Panc1 (cell line): ENCODE measurements around the gene MPP3. TPM values are rescaled to one million over a fixed set of nuclear protein-coding genes. Genes with fewer than 3 reads are reported as not detected.

Source experiments
- ATAC-seq: fragments of 200-7000 bp; cut with Tn5 transposase; 2 replicates; pipeline ENCODE4 v1.9.1; 2020; ENCODE audit warnings: mild to moderate bottlenecking, moderate library complexity
- BruUV-seq: library from RNA; stranded (reverse); fragments of 400-500 nt; replicated peaks from 2 replicates; lab custom pipeline; 2021; lab: Mats Ljungman, UMichigan
- CTCF ChIA-PET: fragments of 300-600 bp; sonication (Branson Sonifier 250); formaldehyde crosslinking; loops from one replicate; lab custom pipeline; 2022; ENCODE audit warnings: antibody characterized with exemption; lab: Charles Lee
- POLR2A ChIA-PET: fragments of 300-600 bp; sonication (Branson Sonifier 250); formaldehyde crosslinking; loops from one replicate; lab custom pipeline; 2022; ENCODE audit warnings: antibody characterized with exemption; lab: Charles Lee
- DNase-seq: peaks from one replicate; pipeline ENCODE4 v3.0.0-alpha.2; 2010; ENCODE audit warnings: low read depth, low spot score
- H3K27ac ChIP-seq: 2 replicates; pipeline ENCODE4 v1.5.1; 2011; ENCODE audit warnings: mild to moderate bottlenecking, low read length, inconsistent platforms
- H3K27me3 ChIP-seq: fragments of 200-500 bp; sonication (Bioruptor generic); 2 replicates; pipeline ENCODE4 v1.6.0; 2014; ENCODE audit warnings: low read length, inconsistent platforms; ENCODE audit not compliant: control insufficient read depth, insufficient read depth
- H3K36me3 ChIP-seq: fragments of 200-500 bp; sonication (Bioruptor generic); 2 replicates; pipeline ENCODE4 v1.5.1; 2014; ENCODE audit warnings: inconsistent platforms, mild to moderate bottlenecking, low read length, moderate library complexity; ENCODE audit not compliant: control insufficient read depth, insufficient read depth
- H3K4me1 ChIP-seq: 2 replicates; pipeline ENCODE4 v1.5.1; 2011; ENCODE audit warnings: inconsistent platforms, mild to moderate bottlenecking, low read length, moderate library complexity; ENCODE audit not compliant: control insufficient read depth, insufficient read depth
- H3K4me3 ChIP-seq, 2 experiments: 2 replicates each; pipeline ENCODE4 v1.5.1; 2011 to 2012; ENCODE audit warnings: low read depth in 2 of 2, low read length in 2 of 2, mild to moderate bottlenecking in 2 of 2, inconsistent platforms in 1 of 2, moderate library complexity in 1 of 2
- H3K9me3 ChIP-seq: fragments of 200-500 bp; sonication (Bioruptor generic); 2 replicates; pipeline ENCODE4 v1.5.1; 2014; ENCODE audit warnings: low read depth, mild to moderate bottlenecking, inconsistent platforms, low read length, moderate library complexity; ENCODE audit not compliant: control insufficient read depth, insufficient read depth
- CTCF ChIP-seq: fragments of 450-650 bp; IDR thresholded peaks from 2 replicates; pipeline ENCODE4 v1.5.1; 2017; ENCODE audit warnings: mild to moderate bottlenecking
- POLR2AphosphoS5 ChIP-seq: IDR thresholded peaks from 2 replicates; pipeline ENCODE4 v1.6.1; 2012; ENCODE audit warnings: mild to moderate bottlenecking, low read depth, low read length, moderate library complexity
- REST ChIP-seq, 2 experiments: IDR thresholded peaks; 2 replicates each; pipeline ENCODE4 v1.6.1; 2011 to 2012; ENCODE audit warnings: low read depth in 2 of 2, control low read depth in 1 of 2, low read length in 1 of 2, mild to moderate bottlenecking in 1 of 2, moderate library complexity in 1 of 2; ENCODE audit not compliant: insufficient read depth in 1 of 2
- SIN3A ChIP-seq: IDR thresholded peaks from 2 replicates; pipeline ENCODE4 v1.6.1; 2012; ENCODE audit warnings: low read depth, mild to moderate bottlenecking, low read length, moderate library complexity, borderline replicate concordance; ENCODE audit not compliant: insufficient read depth
- TCF7L2 ChIP-seq: IDR thresholded peaks from 2 replicates; pipeline ENCODE4 v1.6.1; 2011; ENCODE audit warnings: mild to moderate bottlenecking, low read depth, low read length, inconsistent platforms
- in situ Hi-C: cut with HindIII; loops from 2 replicates; pipeline ENCODE4 v1.10.0; 2016; ENCODE audit warnings: low sequenced_read_pairs, low pct_unique_long_range_greater_than_20kb
- intact Hi-C: fragments of 100-400 bp; cut with micrococcal nuclease; formaldehyde crosslinking; loops from one replicate; pipeline ENCODE4 v1.10.0; 2022; ENCODE audit not compliant: unreplicated experiment
- total RNA-seq: library from RNA; stranded (reverse); gene quantifications from one replicate; pipeline ENCODE4 v1.2.1, GENCODE V29; 2021; ENCODE audit not compliant: unreplicated experiment

MPP3 gene
- total RNA-seq, 1 experiment from 2014 or later = 7.1 TPM

GRCh38 chr17:43782913-43783680 is 49.8 kb downstream of the MPP3 start:
- intact Hi-C loops = no loop called here
- ChIA-PET CTCF (no interaction called here), POLR2A (no interaction called here)
- no peak for ATAC-seq
- in situ Hi-C loops = no loop called here
- no peak overlapping the region for H3K4me3 ChIP-seq
- H3K9me3 ChIP-seq = no peaks in the 10 kb centered on the region
- 0 out of 2 replicates have a peak, but pooled peaks cover 3% of the 10 kb centered on the region for H3K4me1 ChIP-seq
- H3K36me3 ChIP-seq = no peaks in the 10 kb centered on the region
- BruUV-seq = no TSS peak
- no peak for DNase-seq
- H3K27me3 ChIP-seq = no peaks in the 10 kb centered on the region
- no peak overlapping the region for H3K27ac ChIP-seq
- TF ChIP-seq TCF7L2 = no peak
- TF ChIP-seq SIN3A = no peak
- TF ChIP-seq POLR2AphosphoS5 = no peak
- no peak for TF ChIP-seq CTCF
- TF ChIP-seq REST (IDR thresholded peaks at IDR 0.05; ENCODE audit: insufficient read depth in 1 of 2, low read depth in 2 of 2, low read length in 1 of 2) = no peak

- ATAC-seq (no peak), DNase-seq (no peak)
- H3K27me3 ChIP-seq = no peaks in the 10 kb centered on the region
- in situ Hi-C loops (no loop called here), intact Hi-C loops (no loop called here)
- no peak within 1 kb of the TSS for H3K27ac ChIP-seq
- H3K4me3 ChIP-seq = peak within 1 kb of the TSS; percentile 65 to 70
- H3K9me3 ChIP-seq = no peaks in the 10 kb centered on the region
- TF ChIP-seq REST (IDR thresholded peaks at IDR 0.05; ENCODE audit: insufficient read depth in 1 of 2, low read depth in 2 of 2, low read length in 1 of 2) (no peak), SIN3A (no peak)
- POLR2A ChIA-PET = no interaction called here
- H3K36me3 ChIP-seq = no peaks in the 10 kb centered on the region
- peaks cover 9% of the 10 kb centered on the region; the same call in 1 of the 2 replicates for H3K4me1 ChIP-seq
- BruUV-seq = no TSS peak
- CTCF ChIA-PET = no interaction called here
Measured at GRCh38 chr17:43780135-43780534, 52.8 kb downstream of the MPP3 start, which contains the start of gene CFAP97D1. TSS of gene CFAP97D1 (plus strand) at chr17:43780435. CDS start at chr17:43780463, 28 bp downstream.
